ENCODE results near the gene SLC2A5. TPM values are rescaled to one million over a fixed set of nuclear protein-coding genes. Genes with fewer than 3 reads are reported as not detected.

The SLC2A5 gene
- total and polyA plus RNA-seq, 9 of the 15 experiments (the other 6 are each of a cell fraction or from before 2014, with no cell fraction given), result 0.08 TPM; not detected in 8

DNA sequence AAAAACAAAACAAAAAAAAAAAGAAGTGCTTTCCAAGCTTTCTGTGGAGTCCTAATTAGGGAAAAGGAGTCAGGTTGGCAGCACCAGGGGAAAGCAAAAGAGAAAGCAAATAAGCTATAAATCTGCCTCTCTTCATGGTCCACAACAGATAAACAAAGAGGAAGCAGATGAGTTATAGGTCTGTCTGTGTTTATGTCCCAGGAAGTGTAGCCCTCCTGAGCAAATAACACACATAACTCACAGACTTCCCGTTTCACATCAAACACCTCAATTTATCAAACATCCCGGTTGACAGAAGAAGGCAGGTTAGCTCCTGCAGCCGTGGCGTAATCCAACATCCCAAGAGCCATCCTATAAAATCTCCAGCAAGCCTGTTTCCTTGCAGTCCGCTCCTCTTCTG, 5.6 kb upstream of the SLC2A5 start (continued):
- TF ChIP-seq, protein P1, sequence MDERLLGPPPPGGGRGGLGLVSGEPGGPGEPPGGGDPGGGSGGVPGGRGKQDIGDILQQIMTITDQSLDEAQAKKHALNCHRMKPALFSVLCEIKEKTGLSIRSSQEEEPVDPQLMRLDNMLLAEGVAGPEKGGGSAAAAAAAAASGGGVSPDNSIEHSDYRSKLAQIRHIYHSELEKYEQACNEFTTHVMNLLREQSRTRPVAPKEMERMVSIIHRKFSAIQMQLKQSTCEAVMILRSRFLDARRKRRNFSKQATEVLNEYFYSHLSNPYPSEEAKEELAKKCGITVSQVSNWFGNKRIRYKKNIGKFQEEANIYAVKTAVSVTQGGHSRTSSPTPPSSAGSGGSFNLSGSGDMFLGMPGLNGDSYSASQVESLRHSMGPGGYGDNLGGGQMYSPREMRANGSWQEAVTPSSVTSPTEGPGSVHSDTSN (CRISPR knock-in tag; IDR thresholded peaks at IDR 0.05; ENCODE audit: low read depth), result peak; percentile 20; the same call in 1 of the 2 replicates
- TF ChIP-seq, protein P1 (tag; conservative IDR thresholded peaks at IDR 0.05; ENCODE audit: low read depth), result peak; percentile 99
- no peak for TF ChIP-seq SNAPC5 (CRISPR knock-in tag; IDR thresholded peaks at IDR 0.05)
- peak; percentile 76; the same call in 1 of the 2 replicates for TF ChIP-seq SPI1 (IDR thresholded peaks at IDR 0.05; ENCODE audit: borderline replicate concordance, low read depth, low read length)
- TF ChIP-seq MEIS2 (IDR thresholded peaks at IDR 0.05; ENCODE audit: partially characterized antibody), result peak; percentile 99
- no peak; the same call in 1 of the 2 replicates for TF ChIP-seq BACH1 (tag; IDR thresholded peaks at IDR 0.05)
- TF ChIP-seq ATF3 (IDR thresholded peaks at IDR 0.05), result no peak
- TF ChIP-seq ATF3 (CRISPR knock-in tag; conservative IDR thresholded peaks at IDR 0.05), result no peak
- no peak for TF ChIP-seq RBBP5 (IDR thresholded peaks at IDR 0.05; ENCODE audit: borderline replicate concordance, insufficient read depth, low read length, poor library complexity, severe bottlenecking)
- no peak for TF ChIP-seq DNMT1 (IDR thresholded peaks at IDR 0.05)
- TF ChIP-seq, protein P2, sequence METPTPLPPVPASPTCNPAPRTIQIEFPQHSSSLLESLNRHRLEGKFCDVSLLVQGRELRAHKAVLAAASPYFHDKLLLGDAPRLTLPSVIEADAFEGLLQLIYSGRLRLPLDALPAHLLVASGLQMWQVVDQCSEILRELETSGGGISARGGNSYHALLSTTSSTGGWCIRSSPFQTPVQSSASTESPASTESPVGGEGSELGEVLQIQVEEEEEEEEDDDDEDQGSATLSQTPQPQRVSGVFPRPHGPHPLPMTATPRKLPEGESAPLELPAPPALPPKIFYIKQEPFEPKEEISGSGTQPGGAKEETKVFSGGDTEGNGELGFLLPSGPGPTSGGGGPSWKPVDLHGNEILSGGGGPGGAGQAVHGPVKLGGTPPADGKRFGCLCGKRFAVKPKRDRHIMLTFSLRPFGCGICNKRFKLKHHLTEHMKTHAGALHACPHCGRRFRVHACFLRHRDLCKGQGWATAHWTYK (CRISPR knock-in tag; IDR thresholded peaks at IDR 0.05), result no peak
- no peak for TF ChIP-seq POLR2G (IDR thresholded peaks at IDR 0.05; ENCODE audit: low read depth, low read length)
- TF ChIP-seq POU5F1 (IDR thresholded peaks at IDR 0.05; ENCODE audit: borderline replicate concordance, low read depth, low read length, partially characterized antibody), result no peak
- no peak for TF ChIP-seq GTF2F1 (IDR thresholded peaks at IDR 0.05; ENCODE audit: low read depth, low read length)
- no peak for TF ChIP-seq MEF2A (IDR thresholded peaks at IDR 0.05; ENCODE audit: control insufficient read depth, low read depth, low read length)
- no peak for TF ChIP-seq NFIC (IDR thresholded peaks at IDR 0.05)
- TF ChIP-seq TEAD4 (IDR thresholded peaks at IDR 0.05; ENCODE audit: low read length), result peak; percentile 22; the same call in 1 of the 2 replicates
- no peak for TF ChIP-seq TEAD4 (CRISPR knock-in tag; IDR thresholded peaks at IDR 0.05; ENCODE audit: borderline replicate concordance)
- TF ChIP-seq MTA3 (IDR thresholded peaks at IDR 0.05; ENCODE audit: borderline replicate concordance), result no peak
- TF ChIP-seq CREB3 (tag; conservative IDR thresholded peaks at IDR 0.05; ENCODE audit: low read depth), result no peak
- no peak for TF ChIP-seq HNRNPUL1 (IDR thresholded peaks at IDR 0.05; ENCODE audit: low read length)
- TF ChIP-seq U2AF1 (optimal IDR thresholded peaks at IDR 0.05; ENCODE audit: low read depth, low read length), result no peak
- TF ChIP-seq SNRNP70 (optimal IDR thresholded peaks at IDR 0.05; ENCODE audit: low read depth, low read length), result no peak
- TF ChIP-seq TAF7 (tag; IDR thresholded peaks at IDR 0.05), result no peak
- TF ChIP-seq NELFE (IDR thresholded peaks at IDR 0.05; ENCODE audit: insufficient read depth, insufficient read length), result no peak
